T-helper 22 cell (primary cell): ENCODE results near the gene ATP2A3.

Experiments
- DNase-seq: peaks from one replicate; pipeline ENCODE4 v3.0.0-alpha.2; 2020; ENCODE audit warnings: low read depth

Gene ATP2A3

GRCh38 chr17:3910420-3911270 lies 53.6 kb downstream of the ATP2A3 start:
- no peak for DNase-seq

GRCh38 chr17:3909257-3909656 lies 55.0 kb downstream of the ATP2A3 start:
- DNase-seq: no peak

GRCh38 chr17:3907483-3908216 lies 56.6 kb downstream of the ATP2A3 start:
- no peak for DNase-seq

- no peak for DNase-seq
Observed at GRCh38 chr17:3906881-3907280, 57.4 kb downstream of the ATP2A3 start.

- no peak for DNase-seq
Observed at GRCh38 chr17:3905017-3905520, 59.2 kb downstream of the ATP2A3 start.

- no peak for DNase-seq
Observed at GRCh38 chr17:3904501-3904900, 59.7 kb downstream of the ATP2A3 start.

GRCh38 chr17:3903881-3904290 lies 60.4 kb downstream of the ATP2A3 start:
- no peak for DNase-seq

GRCh38 chr17:3903051-3903825 lies 61.0 kb downstream of the ATP2A3 start:
- DNase-seq: no peak

GRCh38 chr17:3900646-3901045 lies 63.6 kb downstream of the ATP2A3 start:
- DNase-seq: no peak

GRCh38 chr17:3897731-3898130 lies 66.5 kb downstream of the ATP2A3 start:
- DNase-seq: no peak

- DNase-seq: no peak
Observed at GRCh38 chr17:3896968-3897235, 67.3 kb downstream of the ATP2A3 start.

- no peak for DNase-seq
Observed at GRCh38 chr17:3896108-3896967, 67.9 kb downstream of the ATP2A3 start.

GRCh38 chr17:3895354-3895753 lies 68.9 kb downstream of the ATP2A3 start:
- no peak for DNase-seq

GRCh38 chr17:3894911-3895343 lies 69.3 kb downstream of the ATP2A3 start:
- no peak for DNase-seq

- no peak for DNase-seq
Observed at GRCh38 chr17:3894188-3894587, 70.0 kb downstream of the ATP2A3 start.

- no peak for DNase-seq
Observed at GRCh38 chr17:3893720-3894116, 70.5 kb downstream of the ATP2A3 start.

- DNase-seq: peak; percentile 80
Observed at GRCh38 chr17:3893003-3893719, 71.1 kb downstream of the ATP2A3 start, which contains the start of gene CAMKK1. CAMKK1 (minus strand) TSS chr17:3893053; CDS start chr17:3885687, 7,366 bp downstream.

GRCh38 chr17:3892095-3892998 lies 71.9 kb downstream of the ATP2A3 start:
- DNase-seq: peak; percentile 83

- DNase-seq: no peak
Observed at GRCh38 chr17:3891626-3892094, 72.6 kb downstream of the ATP2A3 start.

- no peak for DNase-seq
Observed at GRCh38 chr17:3890878-3891219, 73.4 kb downstream of the ATP2A3 start.
